ENCODE measurements around the gene NKG7. TPM values are rescaled to one million over a fixed set of nuclear protein-coding genes. Genes with fewer than 3 reads are reported as not detected.

NKG7 gene
- total and polyA plus RNA-seq, 4 donors, result 2.0 to 13.6 (median 5.7) TPM

GRCh38 chr19:51321799-51322198 is 50.7 kb downstream of the NKG7 start:
- no peak overlapping the region for H3K4me3 ChIP-seq (ENCODE audit: low read depth in 1 of 3, low read length in 3 of 3)
- no peak for DNase-seq (ENCODE audit: low spot score)
- H3K27me3 ChIP-seq (ENCODE audit: control insufficient read depth in 4 of 4, insufficient read depth in 4 of 4, low read length in 3 of 4), result peaks cover 0 to 4% (median 0%) of the 10 kb centered on the region in 4 donors
- no peaks in the 10 kb centered on the region for H3K9me3 ChIP-seq (ENCODE audit: control insufficient read depth in 4 of 4, low read length in 3 of 4)
- 63% methylated on average over 14 of the region's 14 CpGs for WGBS
- no peak for TF ChIP-seq SP1 (IDR thresholded peaks at IDR 0.05)
- no peak for TF ChIP-seq JUND (IDR thresholded peaks at IDR 0.05)
- no peak for TF ChIP-seq YY1 (IDR thresholded peaks at IDR 0.05)
- H3K9ac ChIP-seq (ENCODE audit: low read depth in 1 of 2, low read length in 2 of 2), result no peak overlapping the region
- H3K4me1 ChIP-seq (ENCODE audit: control insufficient read depth in 4 of 4, insufficient read depth in 4 of 4, low read length in 3 of 4), result no peaks in the 10 kb centered on the region
- H3K36me3 ChIP-seq (ENCODE audit: control insufficient read depth in 4 of 4, insufficient read depth in 3 of 4, low read depth in 1 of 4, low read length in 3 of 4), result no peaks in the 10 kb centered on the region
- no peak overlapping the region for H3K27ac ChIP-seq (ENCODE audit: low read depth in 1 of 2, low read length in 2 of 2)

Other genes with a start within 250 kb of the NKG7 start
- gene SIGLEC9, start 247.7 kb downstream of the NKG7 start, total RNA-seq, result 1 to 10 TPM; 4.8 to 5.4 TPM
- gene SIGLEC9, start 247.7 kb downstream of the NKG7 start, polyA plus RNA-seq, result 1 to 10 TPM; 3.0 to 4.1 TPM
- gene SIGLEC7, start 230.4 kb downstream of the NKG7 start, total RNA-seq, result 1 to 10 TPM; 3.2 to 4.7 TPM
- gene SIGLEC7, start 230.4 kb downstream of the NKG7 start, polyA plus RNA-seq, result 1 to 10 TPM; 2.7 to 4.8 TPM
- 1 to 10 TPM; 2.8 to 4.8 TPM for gene CD33, start 147.6 kb downstream of the NKG7 start, total RNA-seq
- 1 to 10 TPM; 1.3 to 5.1 TPM for gene CD33, start 147.6 kb downstream of the NKG7 start, polyA plus RNA-seq
- gene SIGLECL1, start 121.6 kb downstream of the NKG7 start, total RNA-seq, result under 1 TPM in 1 of 2 donors, not detected in 1; 0.05 TPM
- not detected for gene SIGLECL1, start 121.6 kb downstream of the NKG7 start, polyA plus RNA-seq
- gene IGLON5, start 61.0 kb downstream of the NKG7 start, total RNA-seq, result under 1 TPM in 1 of 2 donors, not detected in 1; 0.25 TPM
- gene IGLON5, start 61.0 kb downstream of the NKG7 start, polyA plus RNA-seq, result under 1 TPM; 0.25 to 0.46 TPM
- under 1 TPM; 0.75 to 0.92 TPM for gene VSIG10L, start 30.5 kb downstream of the NKG7 start, total RNA-seq
- gene VSIG10L, start 30.5 kb downstream of the NKG7 start, polyA plus RNA-seq, result 1 to 10 TPM in 1 of 2 donors, under 1 TPM in 1; 0.60 to 1.8 TPM
- 100 to 1,000 TPM; 129 to 324 TPM for gene ETFB, start 6.3 kb downstream of the NKG7 start, total RNA-seq
- gene ETFB, start 6.3 kb downstream of the NKG7 start, polyA plus RNA-seq, result 100 to 1,000 TPM; 610 to 713 TPM
- gene CLDND2, start 3.7 kb downstream of the NKG7 start, total RNA-seq, result not detected
- gene CLDND2, start 3.7 kb downstream of the NKG7 start, polyA plus RNA-seq, result 1 to 10 TPM in 1 of 2 donors, under 1 TPM in 1; 0.22 to 3.0 TPM
- not detected for gene LIM2, start 15.3 kb upstream of the NKG7 start, total RNA-seq
- not detected for gene LIM2, start 15.3 kb upstream of the NKG7 start, polyA plus RNA-seq
- under 1 TPM in 1 of 2 donors, not detected in 1; 0.08 TPM for gene C19orf84, start 17.9 kb upstream of the NKG7 start, total RNA-seq
- gene C19orf84, start 17.9 kb upstream of the NKG7 start, polyA plus RNA-seq, result not detected
- 1 to 10 TPM; 4.9 to 8.4 TPM for gene SIGLEC10, start 45.0 kb upstream of the NKG7 start, total RNA-seq
- gene SIGLEC10, start 45.0 kb upstream of the NKG7 start, polyA plus RNA-seq, result 1 to 10 TPM; 1.7 to 8.0 TPM
- gene SIGLEC8, start 85.8 kb upstream of the NKG7 start, total RNA-seq, result 1 to 10 TPM in 1 of 2 donors, under 1 TPM in 1; 0.09 to 2.3 TPM
- gene SIGLEC8, start 85.8 kb upstream of the NKG7 start, polyA plus RNA-seq, result under 1 TPM; 0.24 to 0.81 TPM
- gene CEACAM18, start 105.9 kb upstream of the NKG7 start, total RNA-seq, result not detected
- gene CEACAM18, start 105.9 kb upstream of the NKG7 start, polyA plus RNA-seq, result not detected
- gene SIGLEC12, start 129.1 kb upstream of the NKG7 start, total RNA-seq, result 1 to 10 TPM in 1 of 2 donors, under 1 TPM in 1; 0.84 to 5.0 TPM
- gene SIGLEC12, start 129.1 kb upstream of the NKG7 start, polyA plus RNA-seq, result under 1 TPM; 0.05 to 0.21 TPM
- under 1 TPM; 0.08 to 0.47 TPM for gene SIGLEC6, start 159.0 kb upstream of the NKG7 start, total RNA-seq
- gene SIGLEC6, start 159.0 kb upstream of the NKG7 start, polyA plus RNA-seq, result under 1 TPM in 1 of 2 donors, not detected in 1; 0.08 TPM
- 1 to 10 TPM; 3.9 to 5.3 TPM for gene ZNF175, start 198.6 kb upstream of the NKG7 start, total RNA-seq
- gene ZNF175, start 198.6 kb upstream of the NKG7 start, polyA plus RNA-seq, result 1 to 10 TPM in 1 of 2 donors, under 1 TPM in 1; 0.60 to 1.1 TPM